ENCODE data around the gene KRT5. TPM values are rescaled to one million over a fixed set of nuclear protein-coding genes. Genes with fewer than 3 reads are reported as not detected.
A peak's percentile ranks its signal among the peaks of the same experiment; 100 is the strongest.

Gene KRT5
- total and polyA plus RNA-seq, 2 experiments from 2014 or later: 7.4 to 13.0 TPM

DNA sequence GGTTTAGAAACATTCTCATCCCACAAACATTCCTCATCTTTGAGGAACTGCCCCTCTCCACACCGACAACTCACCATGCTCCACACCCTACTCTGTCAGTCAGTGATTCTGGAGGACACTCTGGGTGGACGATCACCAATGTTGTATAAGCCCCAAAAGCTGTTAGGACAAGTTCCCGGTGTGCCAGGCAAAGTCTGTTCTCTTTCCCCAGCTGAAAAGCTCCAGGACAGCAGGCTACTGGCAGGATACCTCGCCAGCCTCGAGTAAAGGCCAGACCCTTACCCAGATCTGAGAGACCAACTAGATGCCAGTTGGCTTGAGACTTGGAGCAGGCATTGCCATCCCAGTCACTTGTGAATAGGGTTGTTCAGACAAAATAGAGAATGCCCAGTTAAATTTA, 12.0 kb downstream of the KRT5 start:
- Histone ChIP-seq H3K4me1 (ENCODE audit: insufficient read depth) (no peaks in the 10 kb centered on the region), H3K9me2 (replicated peaks; ENCODE audit: insufficient read depth) (no peaks in the 10 kb centered on the region), H3K27me3 (no peaks in the 10 kb centered on the region), H3K9me3 (ENCODE audit: low read depth) (no peaks in the 10 kb centered on the region), H3K36me3 (replicated peaks; ENCODE audit: insufficient read depth, low read depth) (no peaks in the 10 kb centered on the region), H3K79me2 (no peaks in the 10 kb centered on the region), H3K27ac (no peak overlapping the region), H3K4me3 (no peak overlapping the region), H2AFZ (no peak overlapping the region), H4K20me1 (ENCODE audit: insufficient read depth, poor library complexity, severe bottlenecking) (no peaks in the 10 kb centered on the region), H3K4me2 (no peak overlapping the region)
- 93% methylated on average over 5 of the region's 5 CpGs for WGBS (ENCODE audit: low lambda C conversion rate, missing lambda C conversion rate)
- DNase-seq (ENCODE audit: low spot score): no peak
- TF ChIP-seq EZH2 (IDR thresholded peaks at IDR 0.05; ENCODE audit: borderline replicate concordance): no peak
- TF ChIP-seq, protein P1, sequence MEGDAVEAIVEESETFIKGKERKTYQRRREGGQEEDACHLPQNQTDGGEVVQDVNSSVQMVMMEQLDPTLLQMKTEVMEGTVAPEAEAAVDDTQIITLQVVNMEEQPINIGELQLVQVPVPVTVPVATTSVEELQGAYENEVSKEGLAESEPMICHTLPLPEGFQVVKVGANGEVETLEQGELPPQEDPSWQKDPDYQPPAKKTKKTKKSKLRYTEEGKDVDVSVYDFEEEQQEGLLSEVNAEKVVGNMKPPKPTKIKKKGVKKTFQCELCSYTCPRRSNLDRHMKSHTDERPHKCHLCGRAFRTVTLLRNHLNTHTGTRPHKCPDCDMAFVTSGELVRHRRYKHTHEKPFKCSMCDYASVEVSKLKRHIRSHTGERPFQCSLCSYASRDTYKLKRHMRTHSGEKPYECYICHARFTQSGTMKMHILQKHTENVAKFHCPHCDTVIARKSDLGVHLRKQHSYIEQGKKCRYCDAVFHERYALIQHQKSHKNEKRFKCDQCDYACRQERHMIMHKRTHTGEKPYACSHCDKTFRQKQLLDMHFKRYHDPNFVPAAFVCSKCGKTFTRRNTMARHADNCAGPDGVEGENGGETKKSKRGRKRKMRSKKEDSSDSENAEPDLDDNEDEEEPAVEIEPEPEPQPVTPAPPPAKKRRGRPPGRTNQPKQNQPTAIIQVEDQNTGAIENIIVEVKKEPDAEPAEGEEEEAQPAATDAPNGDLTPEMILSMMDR (IDR thresholded peaks at IDR 0.05; ENCODE audit: poor library complexity): no peak
- TF ChIP-seq EZH2phosphoT487 (IDR thresholded peaks at IDR 0.05; ENCODE audit: low read depth, severe bottlenecking, unreplicated experiment): no peak

GRCh38 chr12:52506858-52507715, 13.1 kb downstream of the KRT5 start:
- no peaks in the 10 kb centered on the region for H3K27me3 ChIP-seq
- 31% methylated on average over 4 of the region's 4 CpGs for WGBS (ENCODE audit: low lambda C conversion rate, missing lambda C conversion rate)
- TF ChIP-seq EZH2 (IDR thresholded peaks at IDR 0.05; ENCODE audit: borderline replicate concordance): no peak
- TF ChIP-seq, protein P1 (IDR thresholded peaks at IDR 0.05; ENCODE audit: poor library complexity): peak; percentile 67
- peak; percentile 66 for DNase-seq (ENCODE audit: low spot score)
- no peaks in the 10 kb centered on the region for H3K36me3 ChIP-seq (replicated peaks; ENCODE audit: insufficient read depth, low read depth)
- H3K9me2 ChIP-seq (replicated peaks; ENCODE audit: insufficient read depth): no peaks in the 10 kb centered on the region
- no peak overlapping the region for H3K4me2 ChIP-seq
- H2AFZ ChIP-seq: no peak overlapping the region
- H3K4me3 ChIP-seq: no peak overlapping the region
- H4K20me1 ChIP-seq (ENCODE audit: insufficient read depth, poor library complexity, severe bottlenecking): no peaks in the 10 kb centered on the region
- no peaks in the 10 kb centered on the region for H3K4me1 ChIP-seq (ENCODE audit: insufficient read depth)
- no peaks in the 10 kb centered on the region for H3K79me2 ChIP-seq
- H3K9me3 ChIP-seq (ENCODE audit: low read depth): no peaks in the 10 kb centered on the region
- H3K27ac ChIP-seq: no peak overlapping the region

- DNase-seq (ENCODE audit: low spot score): no peak
- no peaks in the 10 kb centered on the region for H4K20me1 ChIP-seq (ENCODE audit: insufficient read depth, poor library complexity, severe bottlenecking)
- no peaks in the 10 kb centered on the region for H3K4me1 ChIP-seq (ENCODE audit: insufficient read depth)
- no peak overlapping the region for H3K4me3 ChIP-seq
- H3K36me3 ChIP-seq (replicated peaks; ENCODE audit: insufficient read depth, low read depth): no peaks in the 10 kb centered on the region
- no peaks in the 10 kb centered on the region for H3K79me2 ChIP-seq
- H3K4me2 ChIP-seq: no peak overlapping the region
- no peak overlapping the region for H3K27ac ChIP-seq
- H3K9me2 ChIP-seq (replicated peaks; ENCODE audit: insufficient read depth): no peaks in the 10 kb centered on the region
- no peaks in the 10 kb centered on the region for H3K9me3 ChIP-seq (ENCODE audit: low read depth)
- TF ChIP-seq, protein P1 (IDR thresholded peaks at IDR 0.05; ENCODE audit: poor library complexity): no peak
- TF ChIP-seq EZH2phosphoT487 (IDR thresholded peaks at IDR 0.05; ENCODE audit: low read depth, severe bottlenecking, unreplicated experiment) (no peak), EZH2 (IDR thresholded peaks at IDR 0.05; ENCODE audit: borderline replicate concordance) (no peak)
- no peaks in the 10 kb centered on the region for H3K27me3 ChIP-seq
- 98% methylated on average over 1 of the region's 1 CpG for WGBS (ENCODE audit: low lambda C conversion rate, missing lambda C conversion rate)
- no peak overlapping the region for H2AFZ ChIP-seq
Observed at GRCh38 chr12:52502877-52503276, 17.3 kb downstream of the KRT5 start.
